Measurements from ENCODE around the gene HCN4. TPM values are rescaled to one million over a fixed set of nuclear protein-coding genes. Genes with fewer than 3 reads are reported as not detected.
A peak's percentile ranks its signal among the peaks of the same experiment; 100 is the strongest.

The HCN4 gene
- total RNA-seq, 1 experiment from 2014 or later, result not detected

DNA sequence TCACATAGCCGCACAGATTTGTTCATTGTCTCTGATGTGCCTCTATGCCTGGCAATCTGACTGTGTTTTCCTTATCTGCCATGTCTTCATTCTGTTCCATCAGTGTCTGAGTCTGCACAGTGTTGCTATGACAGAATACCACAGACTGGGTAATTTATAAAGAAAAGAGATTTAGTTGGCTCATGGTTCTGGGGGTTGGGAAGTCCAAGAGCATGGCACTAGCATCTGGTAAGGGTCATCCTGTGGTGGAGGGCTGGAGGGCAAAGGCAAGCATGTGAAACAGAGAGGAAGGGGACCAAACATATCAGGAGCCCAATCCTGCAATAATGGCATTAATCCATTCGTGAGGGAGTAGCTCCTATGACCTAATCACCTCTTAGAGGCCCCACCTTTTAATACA lies 11.9 kb upstream of the HCN4 start:
- DNase-seq (ENCODE audit: low read depth), result no peak

DNA sequence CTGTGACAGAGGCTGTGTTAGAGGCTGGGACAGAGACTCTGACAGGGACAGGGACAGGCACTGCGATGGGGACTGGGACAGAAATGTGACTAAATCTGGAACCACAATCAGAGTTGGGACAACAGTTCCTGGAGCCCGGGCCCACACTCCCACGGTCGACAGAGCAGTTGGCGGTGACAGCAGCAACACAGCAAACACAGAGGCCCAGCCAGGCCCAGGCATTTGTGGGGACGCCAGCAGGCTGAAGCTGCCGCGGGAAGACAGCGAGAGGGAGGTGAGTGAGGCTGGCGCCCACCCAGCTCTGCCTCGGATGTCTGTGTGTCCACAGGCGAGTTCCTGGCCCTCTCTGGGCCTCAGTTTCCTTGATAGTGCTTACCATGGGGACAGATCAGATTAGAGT lies 9.3 kb upstream of the HCN4 start:
- DNase-seq (ENCODE audit: low read depth), result no peak

DNA sequence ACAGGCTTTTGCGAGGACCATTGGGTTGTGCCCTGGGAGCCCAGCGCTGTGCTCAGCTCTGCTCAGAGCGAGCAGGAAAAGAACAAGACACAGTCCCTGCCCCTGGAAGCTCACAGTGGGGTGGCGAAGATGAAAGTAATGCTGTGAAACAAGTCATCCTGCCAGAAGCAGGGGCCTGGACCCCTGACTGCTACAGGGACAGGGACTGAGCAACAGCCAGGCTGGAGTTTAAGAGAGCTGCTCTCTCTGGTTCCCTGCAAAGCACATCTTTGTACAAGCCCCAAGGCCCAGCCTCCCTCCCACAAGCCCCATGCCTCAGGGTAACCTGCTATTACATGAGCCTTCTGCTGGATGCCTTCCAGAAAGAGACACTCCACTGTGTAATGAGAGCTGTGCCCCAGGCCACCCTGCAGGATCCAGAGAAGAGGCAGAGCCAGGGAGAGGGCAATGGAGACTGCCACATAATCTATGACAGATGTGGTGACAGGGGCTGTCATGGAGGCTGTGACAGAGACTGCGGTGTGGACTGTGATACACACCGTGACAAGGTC lies 7.1 kb upstream of the HCN4 start:
- DNase-seq (ENCODE audit: low read depth), result peak; percentile 36

DNA sequence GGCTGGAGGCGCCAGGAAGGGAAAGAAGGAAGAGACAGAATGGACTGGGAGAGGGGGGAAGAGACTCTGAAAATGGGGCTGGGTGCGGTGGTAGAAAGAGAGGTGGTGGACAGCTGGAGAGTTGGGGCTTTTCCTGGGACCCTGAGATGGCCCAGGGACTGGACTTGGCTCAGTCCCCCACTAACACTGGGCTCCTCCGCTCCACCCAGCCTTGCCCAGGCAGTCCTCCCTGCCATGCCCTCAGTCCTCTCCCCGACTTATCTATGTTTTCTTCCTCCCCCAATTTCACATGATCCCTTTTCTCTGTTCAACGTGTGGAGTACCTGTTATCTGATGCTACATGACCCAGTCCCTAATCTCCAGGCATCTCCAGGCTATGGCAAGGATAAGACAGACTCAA lies 6.3 kb upstream of the HCN4 start:
- no peak for DNase-seq (ENCODE audit: low read depth)

DNA sequence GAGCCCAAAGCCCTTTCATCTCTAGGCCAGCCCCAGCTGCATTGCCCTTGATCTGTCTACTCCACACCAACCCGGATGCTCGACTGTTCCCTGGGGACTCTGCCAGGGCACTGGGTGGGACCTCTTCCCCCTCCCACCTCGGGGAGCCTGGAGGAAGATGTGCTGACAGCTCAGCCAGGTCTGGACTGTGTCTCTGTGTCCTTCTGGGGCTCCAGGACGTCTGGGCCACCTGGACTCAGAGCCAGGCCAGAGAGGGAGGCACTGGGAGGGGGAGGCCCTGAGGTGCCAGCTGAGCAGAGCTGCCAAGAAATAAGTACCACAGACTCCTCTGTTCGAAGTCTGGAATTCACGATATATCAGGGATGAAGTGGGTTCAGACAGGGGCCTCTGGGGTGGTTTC lies 5.8 kb upstream of the HCN4 start:
- no peak for DNase-seq (ENCODE audit: low read depth)

DNA sequence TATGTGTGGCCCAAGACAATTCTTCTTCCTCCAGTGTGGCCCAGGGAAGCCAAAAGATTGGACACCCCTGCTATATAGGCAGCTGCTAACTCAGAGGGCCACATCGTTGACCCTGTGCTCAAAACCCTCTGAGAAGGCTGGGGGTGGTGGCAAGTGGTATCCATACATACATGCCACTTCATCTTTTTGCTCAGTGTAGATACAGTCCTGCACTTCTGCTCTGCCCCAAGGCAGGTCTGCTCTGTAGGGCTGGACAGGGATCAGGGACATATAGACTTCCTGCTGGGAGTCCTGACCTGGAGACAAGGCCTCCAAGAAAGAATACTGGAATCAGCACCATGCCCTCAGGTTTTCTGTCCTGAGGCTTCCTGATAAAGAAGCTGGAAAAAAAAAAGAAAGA lies 4.5 kb upstream of the HCN4 start:
- no peak for DNase-seq (ENCODE audit: low read depth)

DNA sequence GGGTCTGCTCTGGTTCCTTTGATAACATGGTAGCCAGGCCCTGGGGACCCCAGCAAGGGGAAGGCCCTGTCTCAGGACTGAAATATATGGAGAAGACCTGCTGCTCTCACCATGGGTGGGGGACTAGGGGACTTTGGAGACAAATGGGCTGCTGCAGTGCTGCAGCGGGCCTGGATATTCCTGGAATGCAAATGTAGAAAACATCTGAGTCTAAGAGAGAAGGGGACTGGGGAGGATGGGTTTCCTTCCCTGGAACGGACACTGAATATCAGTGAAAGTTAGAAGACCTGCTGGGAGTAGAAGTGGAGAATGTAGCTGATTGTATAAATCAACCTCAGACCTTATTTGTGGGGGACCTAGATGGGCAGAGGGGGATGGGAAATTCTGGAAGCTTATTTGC lies 3.1 kb upstream of the HCN4 start:
- no peak for DNase-seq (ENCODE audit: low read depth)

DNA sequence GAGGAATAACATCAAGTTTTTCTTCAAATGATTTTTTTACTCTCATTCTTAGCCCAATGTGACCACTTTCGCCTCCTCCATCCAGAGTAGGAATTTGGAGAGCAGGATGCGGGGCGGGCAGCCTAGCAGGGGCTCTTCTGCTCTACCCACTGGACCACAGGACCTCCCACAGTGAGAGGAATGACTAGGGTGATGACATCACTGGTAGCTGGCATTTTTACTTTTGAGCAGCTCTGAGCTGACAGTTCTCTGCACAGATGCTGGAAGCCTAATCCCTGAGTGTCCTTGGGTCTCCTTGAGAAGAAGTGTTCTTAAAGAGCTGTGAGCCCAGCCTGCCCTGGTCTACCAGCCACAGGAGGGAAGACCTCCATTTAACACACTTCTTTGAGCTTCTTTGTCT lies 1.4 kb upstream of the HCN4 start:
- DNase-seq (ENCODE audit: low read depth), result no peak

DNA sequence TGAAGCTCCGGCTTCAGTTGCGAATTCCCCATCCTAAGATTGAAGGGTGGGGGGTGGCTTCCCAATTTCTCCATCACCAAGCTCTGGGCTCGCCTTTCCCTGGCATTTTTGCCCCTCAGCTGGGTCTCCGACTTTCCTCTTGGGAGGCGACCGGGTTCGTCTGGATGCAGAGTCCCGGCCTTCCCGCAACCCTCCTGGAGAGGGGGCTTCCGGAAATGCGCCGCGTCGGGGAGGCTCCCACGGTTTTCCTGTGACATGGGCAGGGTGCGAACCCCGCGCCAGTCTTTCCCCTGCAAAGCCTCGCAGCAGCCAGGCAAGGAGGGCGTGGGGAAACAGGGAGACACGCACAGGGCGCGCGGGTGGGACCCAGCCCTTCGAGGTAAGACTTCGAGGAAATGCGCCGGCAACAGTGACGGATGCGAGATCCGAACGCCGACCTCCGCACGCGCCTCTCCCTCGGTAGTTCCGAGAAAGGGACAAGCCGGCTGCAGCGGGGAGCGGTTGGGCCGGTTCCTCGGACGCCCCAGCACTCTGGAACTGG lies 466 bp upstream of the HCN4 start:
- no peak for DNase-seq (ENCODE audit: low read depth)

DNA sequence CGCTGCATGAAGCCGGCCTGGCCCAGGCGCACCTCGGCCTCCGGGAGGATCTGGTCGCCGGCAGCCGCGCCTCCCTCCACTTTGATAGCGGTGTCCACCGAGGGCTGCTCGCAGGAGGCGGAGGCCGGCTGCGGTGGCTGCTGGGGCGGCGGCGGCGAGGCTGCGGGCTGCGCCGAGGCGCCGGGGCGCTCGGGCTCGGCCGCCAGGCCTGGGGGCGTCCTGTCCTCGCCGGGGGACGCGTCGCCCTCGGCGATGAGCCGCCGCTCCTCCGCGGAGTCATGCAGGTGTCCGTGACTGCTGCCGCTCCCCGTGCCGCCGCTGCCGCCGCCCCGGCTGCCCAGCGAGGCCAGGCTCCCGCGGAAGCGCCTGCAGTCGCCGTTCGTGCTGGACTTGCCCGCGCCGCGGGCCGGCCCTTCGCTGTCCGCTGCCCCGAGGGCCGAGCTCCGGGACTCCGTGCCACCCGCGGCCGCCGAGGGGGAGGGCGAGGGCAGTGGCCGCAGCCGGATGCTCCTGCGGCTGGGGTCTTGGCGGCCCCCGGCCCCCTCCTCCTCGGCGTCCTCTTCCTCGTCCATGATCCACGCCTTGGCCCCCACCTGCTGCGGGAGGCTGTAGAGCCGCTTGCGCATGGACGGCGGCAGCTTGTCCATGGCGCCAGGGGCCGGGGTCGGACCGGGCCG lies 996 bp downstream of the HCN4 start:
- no peak for DNase-seq (ENCODE audit: low read depth)

DNA sequence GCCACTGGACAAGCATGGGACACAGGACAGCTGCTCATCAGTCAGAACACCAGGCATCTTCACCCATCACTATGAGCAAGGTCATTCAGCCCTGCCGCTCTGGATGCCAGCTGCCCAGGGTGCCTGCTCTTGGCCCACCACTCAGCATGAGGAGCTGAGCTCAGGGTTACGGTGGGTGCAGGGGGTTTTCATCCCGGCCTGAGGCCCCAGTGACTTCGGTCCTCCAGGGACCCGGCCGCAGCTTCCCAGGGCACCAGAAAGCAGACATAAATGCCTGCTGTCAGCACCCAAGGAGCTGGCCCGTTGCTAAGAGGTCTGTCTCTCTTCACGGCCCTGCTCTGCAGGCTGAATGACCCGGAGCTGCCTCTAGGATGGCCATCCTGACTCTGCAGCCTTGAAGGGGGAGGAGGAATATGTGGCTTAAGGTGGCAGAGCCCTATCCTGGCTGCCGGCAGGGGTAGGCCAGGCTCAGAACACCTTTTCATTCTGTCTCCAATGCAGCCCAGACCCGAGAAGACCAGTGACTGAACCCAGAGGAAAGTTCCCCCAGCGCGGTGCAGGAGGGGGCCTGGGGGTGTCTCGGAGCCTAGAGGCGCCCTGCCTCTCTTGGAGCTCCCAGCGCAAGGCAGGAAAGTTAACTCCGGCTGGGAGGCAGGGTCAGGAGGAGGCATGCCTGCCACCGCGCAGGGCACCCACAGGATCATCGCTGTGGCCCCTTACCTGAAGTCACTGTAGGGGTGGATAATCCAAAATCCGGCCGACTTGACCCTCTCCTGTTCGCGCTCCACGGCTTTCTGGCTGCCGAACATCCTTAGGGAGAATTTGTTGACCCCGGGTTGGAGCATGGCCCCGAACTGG lies 1.8 kb downstream of the HCN4 start:
- no peak for DNase-seq (ENCODE audit: low read depth)

DNA sequence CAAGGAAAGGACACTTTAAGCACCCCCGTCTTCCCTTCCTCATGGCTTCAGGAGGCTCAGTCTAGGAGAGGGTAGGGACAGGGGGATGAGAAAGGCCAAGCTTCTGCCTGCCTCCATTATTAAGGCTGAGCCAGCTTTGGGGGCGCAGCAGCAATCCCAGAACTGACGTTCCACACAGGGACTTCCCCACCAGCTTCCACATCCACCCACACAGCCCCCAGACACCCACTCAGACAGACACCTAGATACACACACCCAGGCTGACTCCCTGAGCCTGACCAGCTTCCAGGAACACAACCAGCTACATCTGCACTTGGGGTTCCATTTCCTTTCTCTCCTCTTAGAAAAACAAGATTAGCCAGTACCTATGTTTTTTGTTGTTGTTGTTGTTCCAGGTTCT lies 4.7 kb downstream of the HCN4 start:
- DNase-seq (ENCODE audit: low read depth), result no peak

DNA sequence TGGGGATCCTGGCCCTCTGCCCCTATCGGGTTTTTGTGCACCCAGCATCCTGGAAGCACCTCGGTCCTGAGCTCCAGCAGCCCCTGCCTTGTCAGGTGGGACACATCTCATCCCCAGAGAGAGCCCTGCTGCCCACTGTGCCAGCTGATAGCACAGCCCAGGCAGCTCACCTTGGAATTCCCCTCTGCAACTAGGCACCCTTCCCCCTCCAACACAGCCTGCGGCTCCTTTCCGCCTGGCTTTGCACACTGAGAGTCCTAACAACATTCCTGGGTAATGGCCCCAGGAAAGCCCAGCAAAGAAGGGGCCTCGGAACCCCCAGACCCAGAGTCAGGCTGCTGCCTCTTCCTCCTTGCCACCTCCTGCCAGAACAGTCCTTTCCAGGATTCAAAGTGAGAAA lies 5.9 kb downstream of the HCN4 start:
- no peak for DNase-seq (ENCODE audit: low read depth)

DNA sequence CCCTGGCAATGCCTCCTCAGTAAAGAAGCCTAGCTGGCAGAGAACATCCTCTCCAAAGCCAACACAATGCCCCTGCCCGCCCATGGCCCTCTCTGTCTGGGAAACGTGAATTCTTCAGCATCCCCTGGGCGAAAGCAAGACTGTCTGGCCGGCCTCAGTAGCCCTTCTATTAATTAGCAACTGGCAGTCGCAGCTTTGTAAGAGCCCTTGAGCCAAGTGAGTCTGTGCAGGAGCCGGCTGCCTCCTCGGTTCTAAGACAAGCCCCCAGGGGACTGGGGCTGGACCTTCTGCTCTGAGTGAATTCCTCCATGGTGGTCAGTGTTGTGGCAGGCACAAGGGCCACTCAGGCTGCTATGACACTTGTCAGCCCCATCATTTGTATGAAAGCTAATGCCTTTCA lies 7.4 kb downstream of the HCN4 start:
- no peak for DNase-seq (ENCODE audit: low read depth)

DNA sequence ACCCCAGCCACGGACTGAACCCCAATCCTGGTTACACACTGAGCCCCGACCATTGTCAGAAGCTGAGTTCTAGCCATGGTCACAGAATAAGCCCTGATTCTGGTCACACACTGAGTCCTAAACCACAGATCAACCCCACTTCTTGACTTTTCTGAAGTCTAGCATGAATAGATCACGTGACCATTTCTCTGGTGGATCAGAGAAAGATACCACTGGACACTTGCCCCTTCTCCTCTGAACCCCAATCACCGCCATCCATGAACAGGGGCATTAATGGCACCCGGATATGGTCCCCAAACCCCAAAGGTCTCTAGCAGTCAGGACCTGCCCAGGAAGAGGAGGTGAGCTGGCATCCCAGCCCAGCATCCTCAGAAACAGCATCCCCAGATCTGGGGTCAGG lies 9.1 kb downstream of the HCN4 start:
- no peak for DNase-seq (ENCODE audit: low read depth)

DNA sequence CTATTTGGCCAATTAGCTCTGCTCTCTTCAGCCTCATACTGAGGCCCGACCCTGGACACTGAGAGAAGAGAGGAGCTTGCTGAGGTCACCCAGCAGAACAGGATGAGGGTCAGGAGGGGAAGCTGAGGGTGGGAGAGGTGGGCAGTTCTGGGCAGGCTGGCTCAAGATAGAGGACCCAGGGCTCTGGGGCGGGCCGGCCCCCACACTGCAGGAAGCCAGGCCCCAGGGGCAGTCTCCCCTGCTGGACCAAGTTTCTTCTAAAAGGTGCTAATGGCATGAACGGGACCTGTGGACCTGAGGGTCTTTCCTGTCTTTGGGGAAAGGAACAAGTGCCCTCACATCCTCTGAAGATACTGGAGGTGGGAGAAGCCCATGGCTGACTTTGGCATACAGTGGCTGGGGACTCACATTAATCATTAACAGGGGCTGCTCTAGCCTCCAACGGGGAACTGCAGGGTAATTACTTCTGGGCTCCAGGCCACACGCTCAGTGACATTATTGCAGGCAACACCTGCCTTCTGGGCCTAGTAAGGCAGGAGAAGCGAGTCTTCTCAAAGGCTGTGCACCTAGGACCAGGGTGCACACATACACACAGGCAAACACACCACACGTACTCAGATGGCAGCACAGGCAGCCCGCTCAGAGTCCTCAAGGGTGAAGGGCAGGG lies 10.6 kb downstream of the HCN4 start:
- no peak for DNase-seq (ENCODE audit: low read depth)

DNA sequence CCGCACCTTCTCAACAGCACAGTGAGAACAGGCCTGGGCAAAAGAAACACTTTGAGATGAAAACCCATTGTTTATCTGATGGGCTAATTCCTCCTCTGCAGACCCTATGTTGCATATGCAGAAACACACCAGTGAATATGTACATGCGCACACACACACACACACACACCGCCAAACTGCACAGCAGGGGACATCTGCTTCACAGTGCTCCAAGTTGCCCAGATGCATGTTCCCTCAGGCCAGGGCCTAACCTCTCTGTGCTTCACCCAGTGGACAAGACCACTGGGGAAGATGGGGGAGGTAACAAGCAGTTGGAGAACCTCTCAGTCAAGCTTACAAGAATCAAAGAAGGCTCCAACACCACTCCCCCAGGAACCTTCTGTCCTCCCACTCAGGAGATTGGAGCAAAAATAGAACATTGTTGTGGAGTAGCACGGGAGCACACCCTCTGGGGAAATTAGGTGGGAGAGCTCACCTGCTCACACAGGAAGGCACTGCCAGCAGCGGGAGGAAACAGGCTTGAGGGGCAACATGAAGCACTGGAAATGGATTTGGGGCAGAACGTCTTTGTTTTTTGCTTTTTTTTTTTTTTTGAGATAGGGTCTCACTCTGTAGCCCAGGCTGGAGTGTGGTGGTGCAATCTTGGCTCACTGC lies 13.0 kb downstream of the HCN4 start:
- no peak for DNase-seq (ENCODE audit: low read depth)

DNA sequence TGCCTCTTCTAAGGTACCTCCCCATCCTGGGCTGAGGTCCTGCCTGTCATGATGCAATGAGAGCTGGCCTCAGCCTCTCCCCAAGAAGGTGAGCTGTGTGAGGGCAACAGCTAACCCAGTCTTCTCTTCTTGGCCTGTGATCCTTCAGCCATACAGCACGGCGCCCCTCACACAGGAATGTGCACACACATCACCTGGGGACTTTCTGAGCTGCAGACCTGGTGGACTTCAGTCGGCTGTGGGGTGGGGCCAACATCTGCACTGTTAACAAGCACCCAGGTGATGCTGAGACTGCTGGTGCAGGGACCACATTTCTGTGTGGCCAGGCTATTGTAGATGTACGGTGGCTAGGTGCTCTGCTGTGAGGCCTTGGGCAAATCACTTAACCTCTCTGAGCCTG lies 14.5 kb downstream of the HCN4 start:
- no peak for DNase-seq (ENCODE audit: low read depth)

DNA sequence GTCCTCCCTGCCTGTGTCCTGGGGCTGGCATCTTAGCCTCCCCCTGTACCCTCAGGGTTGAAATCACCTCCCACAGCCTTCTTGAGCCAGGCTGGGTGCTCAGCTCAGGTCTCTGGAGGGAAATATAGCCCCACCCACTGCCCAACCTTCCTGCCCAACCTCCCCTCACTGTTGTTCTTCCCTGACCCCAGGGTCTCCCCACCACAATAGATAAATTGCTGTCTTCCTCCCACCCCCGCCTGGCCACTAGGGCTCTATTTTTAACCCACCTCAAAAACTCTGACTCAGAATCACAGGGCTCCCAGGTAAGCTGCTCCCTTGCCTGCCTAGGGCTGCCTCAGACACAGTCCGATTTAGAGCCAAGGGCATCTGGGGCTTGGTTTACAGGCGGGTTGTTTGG lies 15.0 kb downstream of the HCN4 start:
- no peak for DNase-seq (ENCODE audit: low read depth)

DNA sequence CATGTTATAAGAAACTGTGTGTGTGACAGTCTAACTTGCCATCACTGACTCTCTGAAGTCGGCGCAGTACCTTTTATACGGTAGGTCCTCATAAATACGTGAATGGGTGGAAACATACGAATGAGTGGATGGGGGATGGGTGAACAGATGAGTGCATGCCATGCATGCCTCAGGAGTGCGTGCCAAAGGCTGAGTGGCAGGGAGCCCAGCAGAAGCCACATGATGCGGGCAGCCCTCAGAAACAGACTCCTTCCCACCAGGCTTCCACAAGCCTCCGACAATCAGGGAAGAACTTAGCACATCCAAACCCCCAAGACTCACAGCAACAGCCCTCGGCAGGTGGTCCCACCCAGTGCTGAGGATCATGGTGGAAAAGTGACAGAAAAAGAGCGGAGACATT lies 16.7 kb downstream of the HCN4 start:
- DNase-seq (ENCODE audit: low read depth), result no peak

DNA sequence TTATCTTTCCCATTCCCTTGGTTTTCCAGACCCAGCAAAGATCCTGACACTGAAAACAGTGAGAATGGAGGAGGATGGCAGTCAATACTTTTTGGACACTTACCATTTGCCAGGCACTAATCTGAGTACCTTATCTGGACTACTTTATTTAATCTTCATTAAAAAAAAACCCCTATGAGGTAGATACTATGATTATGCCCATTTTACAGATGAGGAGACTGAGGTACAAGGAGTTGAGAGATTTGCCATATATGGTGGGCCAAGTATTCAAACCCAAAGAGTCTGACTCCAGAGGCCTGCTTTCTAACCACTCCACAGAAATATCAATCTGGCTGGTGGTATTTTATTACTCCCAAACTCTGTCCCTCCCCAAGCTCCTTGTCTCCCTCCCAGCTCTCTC lies 19.6 kb downstream of the HCN4 start:
- DNase-seq (ENCODE audit: low read depth), result no peak

DNA sequence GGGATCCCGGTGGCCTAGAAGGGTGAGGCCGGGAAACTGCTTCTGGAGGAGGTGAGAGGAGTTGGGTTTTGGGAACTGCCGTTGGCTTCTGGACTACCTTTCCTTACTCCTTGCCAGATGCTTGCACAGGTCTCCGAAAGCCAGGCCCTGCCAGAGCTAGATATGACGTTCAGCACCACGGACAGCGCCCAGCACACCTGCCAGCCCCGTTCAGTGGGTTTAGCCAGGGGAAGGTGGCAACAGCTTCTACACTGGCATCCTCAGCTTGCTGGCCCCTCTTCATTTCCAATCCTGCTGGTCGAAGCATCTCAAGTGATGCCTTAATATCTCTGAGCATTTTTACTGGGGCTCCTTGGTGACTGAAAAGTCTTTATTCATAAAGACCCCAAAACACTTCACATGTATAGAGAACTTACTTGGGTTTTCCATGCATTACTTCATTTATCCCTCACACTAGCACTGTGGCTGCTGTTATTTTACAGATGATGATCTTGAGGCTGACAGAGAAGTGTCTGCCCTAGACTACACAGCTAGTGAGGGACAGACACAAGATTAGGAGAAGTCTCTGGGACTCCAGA lies 21.9 kb downstream of the HCN4 start:
- peak; percentile 47 for DNase-seq (ENCODE audit: low read depth)
